SH-SY5Y (cell line): ENCODE data around the gene UNC93A.

Source experiments
- GATA2 ChIP-seq: IDR thresholded peaks from 2 replicates; pipeline ENCODE4 v1.6.1; 2011; ENCODE audit warnings: mild to moderate bottlenecking, low read depth, low read length
- GATA3 ChIP-seq: IDR thresholded peaks from 2 replicates; pipeline ENCODE4 v1.6.1; 2011; ENCODE audit warnings: low read depth, mild to moderate bottlenecking, low read length, moderate library complexity

- no peak for TF ChIP-seq GATA3
- no peak for TF ChIP-seq GATA2
Measured at GRCh38 chr6:167331565-167331964, 40.5 kb downstream of the UNC93A start.
